Hepatocyte (in vitro differentiated cells): Measurements from ENCODE around the gene GART.

Experiments
- CTCF ChIP-seq: fragments of 200-600 bp; sonication (generic); IDR thresholded peaks from 2 replicates; pipeline ENCODE4 v1.5.1; 2016; ENCODE audit warnings: antibody characterized with exemption, mild to moderate bottlenecking; ENCODE audit not compliant: poor library complexity
- EZH2 ChIP-seq: fragments of 200-600 bp; sonication (generic); IDR thresholded peaks from 2 replicates; pipeline ENCODE4 v1.6.1; 2016; ENCODE audit warnings: antibody characterized with exemption, mild to moderate bottlenecking, borderline replicate concordance
- EZH2phosphoT487 ChIP-seq: fragments of 200-600 bp; sonication (generic); IDR thresholded peaks from one replicate; pipeline ENCODE4 v1.6.1; 2018; ENCODE audit warnings: antibody characterized with exemption, mild to moderate bottlenecking, low read depth, moderate library complexity; ENCODE audit not compliant: unreplicated experiment, severe bottlenecking

GRCh38 chr21:33480481-33481103 lies 61.3 kb downstream of the GART start:
- no peak for TF ChIP-seq CTCF
- TF ChIP-seq EZH2 = no peak
- TF ChIP-seq EZH2phosphoT487 = no peak
